IMR-90 (cell line): ENCODE data around the gene SAMD11. TPM values are rescaled to one million over a fixed set of nuclear protein-coding genes. Genes with fewer than 3 reads are reported as not detected.
A peak's percentile ranks its signal among the peaks of the same experiment; 100 is the strongest.

Experiments used
- ATAC-seq: fragments of 200-7000 bp; cut with Tn5 transposase; 2 replicates; pipeline ENCODE4 v1.9.1; 2020; ENCODE audit warnings: low read depth, mild to moderate bottlenecking, moderate library complexity
- BruUV-seq: library from RNA; stranded (reverse); fragments of 400-500 nt; replicated peaks from 2 replicates; lab custom pipeline; 2021; lab: Mats Ljungman, UMichigan
- CTCF ChIA-PET: fragments of 300-600 bp; formaldehyde crosslinking; extraction: SDS; loops from one replicate; lab custom pipeline; 2021; ENCODE audit warnings: antibody characterized with exemption; lab: Yijun Ruan, JAX
- POLR2A ChIA-PET: fragments of 300-600 bp; sonication (Branson Sonifier 250); formaldehyde crosslinking; loops from one replicate; lab custom pipeline; 2022; ENCODE audit warnings: antibody characterized with exemption; ENCODE audit not compliant: unreplicated experiment; lab: Charles Lee
- DNase-seq: peaks from one replicate; pipeline ENCODE4 v3.0.0; 2013
- H2AFZ ChIP-seq: replicated peaks from 2 replicates; pipeline ENCODE3; 2013; ENCODE audit warnings: low read length, mild to moderate bottlenecking; ENCODE audit not compliant: poor library complexity
- H2AK5ac ChIP-seq: 2 replicates; pipeline ENCODE4 v1.6.1; 2013; ENCODE audit warnings: low read depth, low read length, inconsistent platforms
- H2AK9ac ChIP-seq: replicated peaks from 2 replicates; pipeline ENCODE3; 2013; ENCODE audit warnings: mild to moderate bottlenecking, low read depth, low read length, moderate library complexity; ENCODE audit not compliant: poor library complexity
- H2BK120ac ChIP-seq: 2 replicates; pipeline ENCODE4 v1.6.1; 2013; ENCODE audit warnings: low read depth, low read length, inconsistent platforms
- H2BK15ac ChIP-seq: 3 replicates; pipeline ENCODE4 v1.6.1; 2013; ENCODE audit warnings: low read depth, low read length, inconsistent platforms
- H2BK20ac ChIP-seq: 2 replicates; pipeline ENCODE4 v1.6.1; 2013; ENCODE audit warnings: low read depth, mild to moderate bottlenecking, inconsistent platforms, low read length, moderate library complexity
- H2BK5ac ChIP-seq: 2 replicates; pipeline ENCODE4 v1.6.1; 2013; ENCODE audit warnings: mild to moderate bottlenecking, low read depth, low read length, inconsistent platforms; ENCODE audit not compliant: poor library complexity, severe bottlenecking
- H3K14ac ChIP-seq: replicated peaks from 2 replicates; pipeline ENCODE4 v1.6.1; 2013; ENCODE audit warnings: low read depth, low read length, inconsistent platforms
- H3K18ac ChIP-seq: 2 replicates; pipeline ENCODE4 v1.6.1; 2013; ENCODE audit warnings: low read depth, low read length, control low read depth
- H3K23ac ChIP-seq: 2 replicates; pipeline ENCODE4 v1.6.1; 2013; ENCODE audit warnings: low read depth, low read length, inconsistent platforms
- H3K27ac ChIP-seq: 2 replicates; pipeline ENCODE4 v1.5.1; 2013; ENCODE audit warnings: mild to moderate bottlenecking, control low read depth, low read length; ENCODE audit not compliant: insufficient read depth
- H3K27me3 ChIP-seq: 2 replicates; pipeline ENCODE4 v1.6.1; 2013; ENCODE audit warnings: low read length; ENCODE audit not compliant: control insufficient read depth, insufficient read depth
- H3K36me3 ChIP-seq: 2 replicates; pipeline ENCODE4 v1.6.1; 2013; ENCODE audit warnings: low read length, mixed read lengths; ENCODE audit not compliant: control insufficient read depth, insufficient read depth
- H3K4ac ChIP-seq: 2 replicates; pipeline ENCODE4 v1.6.1; 2013; ENCODE audit warnings: low read depth, low read length, inconsistent platforms
- H3K4me1 ChIP-seq: 2 replicates; pipeline ENCODE4 v1.6.1; 2013; ENCODE audit warnings: low read length, mixed read lengths; ENCODE audit not compliant: control insufficient read depth, insufficient read depth
- H3K4me2 ChIP-seq: 2 replicates; pipeline ENCODE4 v1.6.1; 2013; ENCODE audit warnings: low read depth, mild to moderate bottlenecking, control low read depth, low read length, moderate library complexity
- H3K4me3 ChIP-seq: 2 replicates; pipeline ENCODE4 v1.5.1; 2013; ENCODE audit warnings: low read depth, mild to moderate bottlenecking, control low read depth, low read length, moderate library complexity; ENCODE audit not compliant: insufficient read depth
- H3K56ac ChIP-seq: 2 replicates; pipeline ENCODE4 v1.6.1; 2013; ENCODE audit warnings: low read length, inconsistent platforms; ENCODE audit not compliant: insufficient read depth; ENCODE audit errors: extremely low read depth
- H3K79me1 ChIP-seq, 2 experiments: 2 replicates each; pipeline ENCODE4 v1.6.1; 2013; ENCODE audit warnings: low read length in 2 of 2, inconsistent platforms in 1 of 2, low read depth in 1 of 2
- H3K9ac ChIP-seq: 2 replicates; pipeline ENCODE4 v1.6.1; 2013; ENCODE audit warnings: low read depth, low read length, control low read depth
- H3K9me1 ChIP-seq: 2 replicates; pipeline ENCODE4 v1.6.1; 2013; ENCODE audit warnings: low read length, inconsistent platforms; ENCODE audit not compliant: insufficient read depth
- H3K9me3 ChIP-seq: 2 replicates; pipeline ENCODE4 v1.6.1; 2013; ENCODE audit warnings: low read length; ENCODE audit not compliant: control insufficient read depth, insufficient read depth
- H4K20me1 ChIP-seq: 2 replicates; pipeline ENCODE4 v1.6.1; 2013; ENCODE audit warnings: low read length, inconsistent platforms; ENCODE audit not compliant: insufficient read depth
- H4K5ac ChIP-seq: 2 replicates; pipeline ENCODE4 v1.6.1; 2013; ENCODE audit warnings: mild to moderate bottlenecking, low read depth, low read length, control low read depth
- H4K8ac ChIP-seq, 2 experiments: 2 replicates each; pipeline ENCODE4 v1.6.1; 2013; ENCODE audit warnings: low read depth in 2 of 2, low read length in 2 of 2, control low read depth in 1 of 2, inconsistent platforms in 1 of 2
- H4K91ac ChIP-seq: 2 replicates; pipeline ENCODE4 v1.6.1; 2013; ENCODE audit warnings: low read depth, low read length, inconsistent platforms; ENCODE audit not compliant: insufficient read depth
- CEBPB ChIP-seq: IDR thresholded peaks from 2 replicates; pipeline ENCODE4 v1.6.1; 2012; ENCODE audit warnings: low read depth, low read length, improper control_type of control experiment
- MAZ ChIP-seq: IDR thresholded peaks from 2 replicates; pipeline ENCODE4 v1.6.1; 2012; ENCODE audit warnings: low read depth, mild to moderate bottlenecking, low read length, improper control_type of control experiment, moderate library complexity, borderline replicate concordance
- MXI1 ChIP-seq: IDR thresholded peaks from 2 replicates; pipeline ENCODE4 v1.6.1; 2012; ENCODE audit warnings: low read depth, mild to moderate bottlenecking, low read length, moderate library complexity, borderline replicate concordance
- SMC3 ChIP-seq: fragments of 150-350 bp; IDR thresholded peaks from 2 replicates; pipeline ENCODE4 v1.6.1; 2016; ENCODE audit warnings: low read depth, mild to moderate bottlenecking, antibody characterized with exemption, low read length, moderate library complexity
- WGBS, 2 experiments: methylation state at CpG; one replicate each; pipeline versions ENCODE4 v1.1.5 to v1.1.7; 2013; ENCODE audit warnings: missing lambda C conversion rate in 2 of 2; ENCODE audit not compliant: insufficient read length in 1 of 2; ENCODE audit errors: extremely low coverage in 2 of 2; 5-methylcytosine and 5-hydroxymethylcytosine counted together
- dilution Hi-C: fragments of 300-500 bp; cut with HindIII; formaldehyde crosslinking; loops from one replicate; pipeline ENCODE4 v1.14.3; 2018; ENCODE audit warnings: low sequenced_read_pairs; ENCODE audit not compliant: unreplicated experiment
- in situ Hi-C: fragments of 300-500 bp; cut with MboI; formaldehyde crosslinking; loops from 3 replicates; pipeline ENCODE4 v1.14.3; 2019; ENCODE audit warnings: low sequenced_read_pairs, inconsistent platforms, mixed read lengths
- intact Hi-C: fragments of 100-400 bp; cut with micrococcal nuclease; formaldehyde crosslinking; loops from 2 replicates; pipeline ENCODE4 v1.10.0; 2022
- polyA plus RNA-seq, 3 experiments: library from polyadenylated mRNA; depleted of rRNA; stranded (reverse); fragments of >200 nt; gene quantifications; 2 replicates each; pipeline ENCODE4 v1.2.3, GENCODE V29; 2012; ENCODE audit warnings: low replicate concordance in 1 of 3
- total RNA-seq: library from RNA; depleted of rRNA; stranded (reverse); fragments of >200 nt; gene quantifications from 2 replicates; pipeline ENCODE4 v1.2.3, GENCODE V29; 2012
- TF ChIP-seq, protein P1 (sequence below): conservative IDR thresholded peaks from 2 replicates; pipeline ENCODE4 v1.5.1; 2012; ENCODE audit warnings: mild to moderate bottlenecking, low read depth, low read length, improper control_type of control experiment

Gene SAMD11
- total and polyA plus RNA-seq, 2 of the 4 experiments (the other 2 are of a cell fraction): 5.9 to 22.9 TPM

GRCh38 chr1:941015-941587, 17.4 kb downstream of the SAMD11 start:
- peak overlapping the region; percentile 94 for H2AK5ac ChIP-seq
- H2BK5ac ChIP-seq: peak overlapping the region; percentile 68
- in situ Hi-C loops (no loop called here), dilution Hi-C loops (no loop called here), intact Hi-C loops (loop anchor here (1.0 to 2.0 kb wide), 2 partner anchors 16 to 29 kb away; no protein-coding TSS in a partner anchor)
- H2AFZ ChIP-seq: peak overlapping the region; percentile 66
- no peaks in the 10 kb centered on the region for H3K9me3 ChIP-seq
- peak overlapping the region; percentile 43 for H3K27ac ChIP-seq
- BruUV-seq: no TSS peak
- H4K20me1 ChIP-seq: peaks cover 16% of the 10 kb centered on the region
- DNase-seq: no peak
- H3K23ac ChIP-seq: peak overlapping the region; percentile 91; the same call in 1 of the 2 replicates
- peak overlapping the region; percentile 3; the same call in 1 of the 2 replicates for H3K4me2 ChIP-seq
- WGBS, 2 experiments: 25% methylated on average over 20 of the region's 36 CpGs; no CpG with 5 or more reads in 1 of the 2 experiments
- peak overlapping the region; percentile 87 for H2BK120ac ChIP-seq
- H4K5ac ChIP-seq: peak overlapping the region; percentile 16; the same call in 1 of the 2 replicates
- H3K4me3 ChIP-seq: no peak overlapping the region
- ChIA-PET POLR2A (no interaction called here), CTCF (interaction anchor here (1.0 kb wide), 1 partner anchor 11 kb away, joined by 3 read pairs; no protein-coding TSS in a partner anchor)
- TF ChIP-seq MXI1: no peak
- TF ChIP-seq SMC3: no peak
- TF ChIP-seq, protein P1, sequence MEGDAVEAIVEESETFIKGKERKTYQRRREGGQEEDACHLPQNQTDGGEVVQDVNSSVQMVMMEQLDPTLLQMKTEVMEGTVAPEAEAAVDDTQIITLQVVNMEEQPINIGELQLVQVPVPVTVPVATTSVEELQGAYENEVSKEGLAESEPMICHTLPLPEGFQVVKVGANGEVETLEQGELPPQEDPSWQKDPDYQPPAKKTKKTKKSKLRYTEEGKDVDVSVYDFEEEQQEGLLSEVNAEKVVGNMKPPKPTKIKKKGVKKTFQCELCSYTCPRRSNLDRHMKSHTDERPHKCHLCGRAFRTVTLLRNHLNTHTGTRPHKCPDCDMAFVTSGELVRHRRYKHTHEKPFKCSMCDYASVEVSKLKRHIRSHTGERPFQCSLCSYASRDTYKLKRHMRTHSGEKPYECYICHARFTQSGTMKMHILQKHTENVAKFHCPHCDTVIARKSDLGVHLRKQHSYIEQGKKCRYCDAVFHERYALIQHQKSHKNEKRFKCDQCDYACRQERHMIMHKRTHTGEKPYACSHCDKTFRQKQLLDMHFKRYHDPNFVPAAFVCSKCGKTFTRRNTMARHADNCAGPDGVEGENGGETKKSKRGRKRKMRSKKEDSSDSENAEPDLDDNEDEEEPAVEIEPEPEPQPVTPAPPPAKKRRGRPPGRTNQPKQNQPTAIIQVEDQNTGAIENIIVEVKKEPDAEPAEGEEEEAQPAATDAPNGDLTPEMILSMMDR: no peak
- no peak for TF ChIP-seq MAZ
- TF ChIP-seq CEBPB: no peak
- H3K79me1 ChIP-seq: 0 out of 4 replicates have a peak, but pooled peaks cover 0 to 5% of the 10 kb centered on the region in 2 experiments
- peak overlapping the region; percentile 43 to 83; a peak in 2 of 4 replicates for H4K8ac ChIP-seq
- H3K4me1 ChIP-seq: peaks cover 52% of the 10 kb centered on the region
- peaks cover 12% of the 10 kb centered on the region for H3K36me3 ChIP-seq
- no peak for ATAC-seq
- peak overlapping the region; percentile 66; the same call in 1 of the 2 replicates for H3K14ac ChIP-seq
- H4K91ac ChIP-seq: peak overlapping the region; percentile 89
- no peaks in the 10 kb centered on the region for H3K27me3 ChIP-seq
- peak overlapping the region; percentile 26; the same call in 1 of the 2 replicates for H3K9ac ChIP-seq
- peak overlapping the region; percentile 44 for H3K56ac ChIP-seq
- peak overlapping the region; percentile 62; the same call in 1 of the 2 replicates for H2BK20ac ChIP-seq
- H3K4ac ChIP-seq: peak overlapping the region; percentile 81
- no peaks in the 10 kb centered on the region for H3K9me1 ChIP-seq
- no peak overlapping the region for H2BK15ac ChIP-seq
- peak overlapping the region; percentile 23; the same call in 1 of the 2 replicates for H3K18ac ChIP-seq
- H2AK9ac ChIP-seq: peak overlapping the region; percentile 83
